Caco-2 (cell line): ENCODE data around the gene EPHB2. TPM values are rescaled to one million over a fixed set of nuclear protein-coding genes. Genes with fewer than 3 reads are reported as not detected.

Experiments
- Bru-seq: library from RNA; stranded (reverse); fragments of 400-500 nt; gene quantifications from one replicate; lab custom pipeline; 2021; lab: Mats Ljungman, UMichigan
- BruChase-seq, 2 experiments: library from RNA; stranded (reverse); fragments of 400-500 nt; gene quantifications; one replicate each; lab custom pipeline; 2021; lab: Mats Ljungman, UMichigan
- BruUV-seq: library from RNA; stranded (reverse); fragments of 400-500 nt; replicated peaks from 2 replicates; lab custom pipeline; 2021; lab: Mats Ljungman, UMichigan
- CTCF ChIA-PET: fragments of 300-600 bp; sonication (Branson Sonifier 250); formaldehyde crosslinking; loops from one replicate; lab custom pipeline; 2022; ENCODE audit warnings: antibody characterized with exemption; lab: Charles Lee
- POLR2A ChIA-PET: fragments of 300-600 bp; sonication (Branson Sonifier 250); formaldehyde crosslinking; loops from one replicate; lab custom pipeline; 2022; ENCODE audit warnings: antibody characterized with exemption; lab: Charles Lee
- DNase-seq, 2 experiments: peaks; one replicate each; pipeline versions ENCODE4 v3.0.0 to v3.0.0-alpha.2; 2020 to 2022
- H3K27me3 ChIP-seq: replicated peaks from 2 replicates; pipeline ENCODE4 v1.6.0; 2011; ENCODE audit warnings: low read length; ENCODE audit not compliant: control insufficient read depth, insufficient read depth
- H3K36me3 ChIP-seq: 2 replicates; pipeline ENCODE4 v1.5.1; 2011; ENCODE audit warnings: low read length; ENCODE audit not compliant: control insufficient read depth, insufficient read depth
- H3K4me1 ChIP-seq: fragments of 250-450 bp; sonication (Bioruptor Pico); 2 replicates; pipeline ENCODE4 v1.5.1; 2020; ENCODE audit warnings: mild to moderate bottlenecking
- H3K4me3 ChIP-seq: 2 replicates; pipeline ENCODE4 v1.5.1; 2011; ENCODE audit warnings: low read depth, mild to moderate bottlenecking, control low read depth, low read length
- H3K9me3 ChIP-seq: fragments of 250-450 bp; sonication (Bioruptor Pico); 2 replicates; pipeline ENCODE4 v1.5.1; 2020; ENCODE audit warnings: mild to moderate bottlenecking, moderate library complexity
- H3K27ac Mint-ChIP-seq: one replicate; pipeline ENCODE4 v1.8.0; 2022; ENCODE audit warnings: mixed read lengths; ENCODE audit not compliant: unreplicated experiment
- H3K27me3 Mint-ChIP-seq: one replicate; pipeline ENCODE4 v1.8.0; 2022; ENCODE audit warnings: mixed read lengths; ENCODE audit not compliant: insufficient read depth, unreplicated experiment
- H3K36me3 Mint-ChIP-seq: one replicate; pipeline ENCODE4 v1.8.0; 2022; ENCODE audit warnings: mild to moderate bottlenecking, mixed read lengths; ENCODE audit not compliant: insufficient read depth, unreplicated experiment
- H3K4me1 Mint-ChIP-seq: one replicate; pipeline ENCODE4 v1.8.0; 2022; ENCODE audit warnings: low read depth, mixed read lengths; ENCODE audit not compliant: unreplicated experiment
- H3K4me3 Mint-ChIP-seq: one replicate; pipeline ENCODE4 v1.8.0; 2022; ENCODE audit warnings: mild to moderate bottlenecking, moderate library complexity, mixed read lengths; ENCODE audit not compliant: unreplicated experiment
- H3K9me3 Mint-ChIP-seq: one replicate; pipeline ENCODE4 v1.8.0; 2022; ENCODE audit warnings: mixed read lengths; ENCODE audit not compliant: unreplicated experiment
- intact Hi-C: fragments of 100-400 bp; cut with micrococcal nuclease; formaldehyde crosslinking; loops from one replicate; pipeline ENCODE4 v1.10.0; 2022; ENCODE audit not compliant: unreplicated experiment
- long read RNA-seq: library from polyadenylated mRNA; stranded (forward); transcript quantifications from one replicate; pipeline ENCODE4 v2.0.0, GENCODE V29; 2022
- total RNA-seq: library from RNA; stranded (reverse); gene quantifications from 2 replicates; pipeline ENCODE4 v1.2.3, GENCODE V29; 2022
- TF ChIP-seq, protein P1 (sequence below), 2 experiments: fragments of 200-600 bp in 1 of 2; IDR thresholded peaks; 1 replicate in 1 of 2; 2 replicates in 1 of 2; pipeline versions ENCODE4 v1.5.1 to v1.8.0; 2011 to 2022; ENCODE audit warnings: antibody characterized with exemption in 1 of 2, control low read depth in 1 of 2, inconsistent platforms in 1 of 2, low read depth in 1 of 2, low read length in 1 of 2, mild to moderate bottlenecking in 1 of 2, moderate library complexity in 1 of 2; ENCODE audit not compliant: insufficient read depth in 1 of 2, severe bottlenecking in 1 of 2, unreplicated experiment in 1 of 2

The EPHB2 gene
- total RNA-seq: 30.1 and 31.5 TPM in 2 replicates
- Bru-seq, nascent RNA: percentile 61 among the genes with signal in this experiment
- percentile 59 among the genes with signal in this experiment for BruChase-seq, experiment 1, labeled RNA remaining after a 2-hour chase
- BruChase-seq, experiment 2, labeled RNA remaining after a 6-hour chase: percentile 61 among the genes with signal in this experiment
- long read RNA-seq, transcript EPHB2-202 (16 exons, 3,152 nt): major isoform, 7 of 43 reads
- long read RNA-seq, partial matches to known transcripts: 23 of 43 reads
- long read RNA-seq, other reads (novel, unspliced or antisense): 11 of 43 reads

DNA sequence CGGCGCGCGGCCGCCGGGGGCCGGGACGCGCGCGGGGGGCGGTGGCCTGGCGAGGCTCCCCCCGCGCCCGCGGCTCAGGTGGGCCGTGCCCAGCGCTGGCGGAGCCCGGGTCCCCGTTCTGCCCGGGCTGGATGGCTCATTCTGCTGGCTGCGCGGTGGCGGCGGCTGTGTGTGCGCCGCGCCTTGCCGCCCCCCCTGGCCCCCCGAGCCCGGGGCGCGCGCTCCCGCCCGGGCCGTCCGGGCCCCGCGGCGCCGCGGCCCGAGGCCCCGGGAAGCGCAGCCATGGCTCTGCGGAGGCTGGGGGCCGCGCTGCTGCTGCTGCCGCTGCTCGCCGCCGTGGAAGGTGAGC is at the start of gene EPHB2:
Gene EPHB2, plus strand, starts transcription at position 139 of the 349 bp plus-strand sequence. Its CDS starts 144 bp downstream, at position 283.
- no peaks in the 10 kb centered on the region for H3K9me3 ChIP-seq
- H3K36me3 ChIP-seq: no peaks in the 10 kb centered on the region
- DNase-seq: no peak
- H3K9me3 Mint-ChIP-seq: no peaks in the 10 kb centered on the region
- peak within 1 kb of the TSS; percentile 63 for H3K27ac Mint-ChIP-seq
- POLR2A ChIA-PET: no interaction called here
- intact Hi-C loops: no loop called here
- BruUV-seq: no TSS peak
- H3K4me3 Mint-ChIP-seq: peak within 1 kb of the TSS; percentile 75
- H3K36me3 Mint-ChIP-seq: peaks cover 6% of the 10 kb centered on the region
- peaks cover 2% of the 10 kb centered on the region for H3K4me1 ChIP-seq
- CTCF ChIA-PET: no interaction called here
- H3K4me3 ChIP-seq: peak within 1 kb of the TSS; percentile 59
- TF ChIP-seq, protein P1, sequence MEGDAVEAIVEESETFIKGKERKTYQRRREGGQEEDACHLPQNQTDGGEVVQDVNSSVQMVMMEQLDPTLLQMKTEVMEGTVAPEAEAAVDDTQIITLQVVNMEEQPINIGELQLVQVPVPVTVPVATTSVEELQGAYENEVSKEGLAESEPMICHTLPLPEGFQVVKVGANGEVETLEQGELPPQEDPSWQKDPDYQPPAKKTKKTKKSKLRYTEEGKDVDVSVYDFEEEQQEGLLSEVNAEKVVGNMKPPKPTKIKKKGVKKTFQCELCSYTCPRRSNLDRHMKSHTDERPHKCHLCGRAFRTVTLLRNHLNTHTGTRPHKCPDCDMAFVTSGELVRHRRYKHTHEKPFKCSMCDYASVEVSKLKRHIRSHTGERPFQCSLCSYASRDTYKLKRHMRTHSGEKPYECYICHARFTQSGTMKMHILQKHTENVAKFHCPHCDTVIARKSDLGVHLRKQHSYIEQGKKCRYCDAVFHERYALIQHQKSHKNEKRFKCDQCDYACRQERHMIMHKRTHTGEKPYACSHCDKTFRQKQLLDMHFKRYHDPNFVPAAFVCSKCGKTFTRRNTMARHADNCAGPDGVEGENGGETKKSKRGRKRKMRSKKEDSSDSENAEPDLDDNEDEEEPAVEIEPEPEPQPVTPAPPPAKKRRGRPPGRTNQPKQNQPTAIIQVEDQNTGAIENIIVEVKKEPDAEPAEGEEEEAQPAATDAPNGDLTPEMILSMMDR (IDR thresholded peaks at IDR 0.05; ENCODE audit: insufficient read depth in 1 of 2, low read depth in 1 of 2, low read length in 1 of 2, severe bottlenecking in 1 of 2, unreplicated experiment in 1 of 2): no peak
- no peaks in the 10 kb centered on the region for H3K27me3 Mint-ChIP-seq
- H3K4me1 Mint-ChIP-seq: peaks cover 23% of the 10 kb centered on the region
- no peaks in the 10 kb centered on the region for H3K27me3 ChIP-seq

DNA sequence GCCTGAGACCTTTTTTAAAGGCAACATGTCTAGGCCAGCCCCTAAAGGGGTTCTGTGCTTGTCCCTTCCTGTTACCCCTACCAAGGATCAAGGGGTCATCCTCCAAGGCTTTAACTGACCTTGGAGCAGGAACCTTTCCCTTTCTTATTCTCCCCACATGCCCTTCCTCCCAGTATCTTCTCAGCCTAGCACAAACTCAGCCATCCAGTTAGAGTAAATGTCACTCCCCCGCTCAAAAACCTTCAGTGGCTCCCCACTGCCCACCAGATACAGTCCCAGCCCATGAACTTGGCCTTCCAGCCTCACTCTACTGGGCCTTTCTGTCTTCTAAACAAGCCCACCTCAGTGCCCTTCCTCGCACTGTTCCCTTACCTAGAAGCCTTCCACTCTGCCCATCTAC is 48.8 kb upstream of the EPHB2 start:
- TF ChIP-seq, protein P1 (IDR thresholded peaks at IDR 0.05; ENCODE audit: insufficient read depth in 1 of 2, low read depth in 1 of 2, low read length in 1 of 2, severe bottlenecking in 1 of 2, unreplicated experiment in 1 of 2): no peak
- Histone ChIP-seq H3K4me3 (no peak overlapping the region), H3K36me3 (no peaks in the 10 kb centered on the region), H3K9me3 (no peaks in the 10 kb centered on the region), H3K27me3 (no peaks in the 10 kb centered on the region), H3K4me1 (no peaks in the 10 kb centered on the region)
- CTCF ChIA-PET: interaction anchor here (0.7 kb wide), 1 partner anchor 43 kb away, joined by 3 read pairs; no protein-coding TSS in a partner anchor
- intact Hi-C loops: no loop called here
- POLR2A ChIA-PET: no interaction called here
- Mint-ChIP-seq H3K27ac (no peak overlapping the region), H3K27me3 (peaks cover 6% of the 10 kb centered on the region), H3K36me3 (no peaks in the 10 kb centered on the region), H3K4me1 (no peaks in the 10 kb centered on the region), H3K9me3 (no peaks in the 10 kb centered on the region), H3K4me3 (no peak overlapping the region)
- BruUV-seq: no TSS peak
- no peak for DNase-seq

DNA sequence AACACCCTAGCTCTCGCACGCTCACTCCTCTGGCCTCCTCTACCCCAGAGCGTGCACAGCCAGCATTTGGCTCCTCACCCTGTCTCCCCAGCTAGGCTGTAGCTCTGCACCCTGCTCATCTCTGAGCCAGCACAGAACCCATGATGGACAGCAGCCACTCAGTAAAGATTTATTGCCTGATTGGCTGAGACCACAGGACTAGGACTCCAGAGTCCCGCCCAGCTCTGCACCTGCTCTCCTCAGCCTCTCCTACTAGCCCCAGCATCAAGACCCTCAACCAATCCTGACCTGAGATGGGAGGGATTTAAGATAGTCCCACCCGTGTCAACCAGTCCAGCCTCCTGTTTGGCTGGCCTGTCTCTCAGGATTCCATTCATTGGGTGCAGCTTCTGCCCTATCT is 48.3 kb upstream of the EPHB2 start:
- no peak overlapping the region for H3K27ac Mint-ChIP-seq
- no peaks in the 10 kb centered on the region for H3K4me1 Mint-ChIP-seq
- POLR2A ChIA-PET: no interaction called here
- intact Hi-C loops: no loop called here
- no peak overlapping the region for H3K4me3 ChIP-seq
- no peak overlapping the region for H3K4me3 Mint-ChIP-seq
- H3K9me3 ChIP-seq: no peaks in the 10 kb centered on the region
- no peaks in the 10 kb centered on the region for H3K27me3 ChIP-seq
- TF ChIP-seq, protein P1 (IDR thresholded peaks at IDR 0.05; ENCODE audit: insufficient read depth in 1 of 2, low read depth in 1 of 2, low read length in 1 of 2, severe bottlenecking in 1 of 2, unreplicated experiment in 1 of 2): no peak
- no peaks in the 10 kb centered on the region for H3K36me3 Mint-ChIP-seq
- H3K36me3 ChIP-seq: no peaks in the 10 kb centered on the region
- no TSS peak for BruUV-seq
- peaks cover 5% of the 10 kb centered on the region for H3K27me3 Mint-ChIP-seq
- no peaks in the 10 kb centered on the region for H3K9me3 Mint-ChIP-seq
- H3K4me1 ChIP-seq: no peaks in the 10 kb centered on the region
- CTCF ChIA-PET: interaction anchor here (0.5 to 0.7 kb wide), 2 partner anchors 42 to 311 kb away, joined by 3 to 4 read pairs; no protein-coding TSS in a partner anchor
- peak; percentile 62 to 75 for DNase-seq
